ENCODE data around the gene TRAPPC6A. TPM values are rescaled to one million over a fixed set of nuclear protein-coding genes. Genes with fewer than 3 reads are reported as not detected.

Gene TRAPPC6A
- total and polyA plus RNA-seq, 9 of the 15 experiments (the other 6 are each of a cell fraction or from before 2014, with no cell fraction given): 0.82 to 23.6 (median 11.6) TPM

- TF ChIP-seq NFXL1 (CRISPR knock-in tag; IDR thresholded peaks at IDR 0.05) (no peak), ZNF217 (CRISPR knock-in tag; IDR thresholded peaks at IDR 0.05) (no peak), POLR3A (IDR thresholded peaks at IDR 0.05; ENCODE audit: borderline replicate concordance, extremely low read depth, insufficient read depth, insufficient read length) (no peak), SMAD4 (CRISPR knock-in tag; conservative IDR thresholded peaks at IDR 0.05) (no peak), RBFOX2 (IDR thresholded peaks at IDR 0.05; ENCODE audit: low read depth, low read length) (peak; percentile 89), SMAD2 (IDR thresholded peaks at IDR 0.05; ENCODE audit: low read depth, low read length) (no peak), CBFA2T3 (IDR thresholded peaks at IDR 0.05) (no peak), YY1 (IDR thresholded peaks at IDR 0.05; ENCODE audit: borderline replicate concordance in 1 of 3, control insufficient read depth in 1 of 3, extremely low read depth in 1 of 3, insufficient read depth in 3 of 3, insufficient read length in 1 of 3, insufficient replicate concordance in 2 of 3, low read depth in 1 of 3, low read length in 2 of 3) (peak; percentile 42 to 89 (median 85)), ID3 (CRISPR knock-in tag; IDR thresholded peaks at IDR 0.05) (no peak), ID3 (tag; IDR thresholded peaks at IDR 0.05) (no peak), NONO (IDR thresholded peaks at IDR 0.05; ENCODE audit: low read depth in 2 of 2, low read length in 1 of 2) (no peak; a peak in 1 of 4 replicates), SMAD1 (IDR thresholded peaks at IDR 0.05; ENCODE audit: low read depth, low read length, partially characterized antibody) (peak; percentile 36), TSC22D4 (tag; IDR thresholded peaks at IDR 0.05) (no peak), GMEB1 (CRISPR knock-in tag; IDR thresholded peaks at IDR 0.05) (no peak), ZBED1 (IDR thresholded peaks at IDR 0.05) (no peak), ZNF76 (CRISPR knock-in tag; IDR thresholded peaks at IDR 0.05; ENCODE audit: borderline replicate concordance) (no peak), SETDB1 (IDR thresholded peaks at IDR 0.05; ENCODE audit: low read length) (no peak), RFX7 (CRISPR knock-in tag; IDR thresholded peaks at IDR 0.05) (no peak)
- TF ChIP-seq, protein P1, sequence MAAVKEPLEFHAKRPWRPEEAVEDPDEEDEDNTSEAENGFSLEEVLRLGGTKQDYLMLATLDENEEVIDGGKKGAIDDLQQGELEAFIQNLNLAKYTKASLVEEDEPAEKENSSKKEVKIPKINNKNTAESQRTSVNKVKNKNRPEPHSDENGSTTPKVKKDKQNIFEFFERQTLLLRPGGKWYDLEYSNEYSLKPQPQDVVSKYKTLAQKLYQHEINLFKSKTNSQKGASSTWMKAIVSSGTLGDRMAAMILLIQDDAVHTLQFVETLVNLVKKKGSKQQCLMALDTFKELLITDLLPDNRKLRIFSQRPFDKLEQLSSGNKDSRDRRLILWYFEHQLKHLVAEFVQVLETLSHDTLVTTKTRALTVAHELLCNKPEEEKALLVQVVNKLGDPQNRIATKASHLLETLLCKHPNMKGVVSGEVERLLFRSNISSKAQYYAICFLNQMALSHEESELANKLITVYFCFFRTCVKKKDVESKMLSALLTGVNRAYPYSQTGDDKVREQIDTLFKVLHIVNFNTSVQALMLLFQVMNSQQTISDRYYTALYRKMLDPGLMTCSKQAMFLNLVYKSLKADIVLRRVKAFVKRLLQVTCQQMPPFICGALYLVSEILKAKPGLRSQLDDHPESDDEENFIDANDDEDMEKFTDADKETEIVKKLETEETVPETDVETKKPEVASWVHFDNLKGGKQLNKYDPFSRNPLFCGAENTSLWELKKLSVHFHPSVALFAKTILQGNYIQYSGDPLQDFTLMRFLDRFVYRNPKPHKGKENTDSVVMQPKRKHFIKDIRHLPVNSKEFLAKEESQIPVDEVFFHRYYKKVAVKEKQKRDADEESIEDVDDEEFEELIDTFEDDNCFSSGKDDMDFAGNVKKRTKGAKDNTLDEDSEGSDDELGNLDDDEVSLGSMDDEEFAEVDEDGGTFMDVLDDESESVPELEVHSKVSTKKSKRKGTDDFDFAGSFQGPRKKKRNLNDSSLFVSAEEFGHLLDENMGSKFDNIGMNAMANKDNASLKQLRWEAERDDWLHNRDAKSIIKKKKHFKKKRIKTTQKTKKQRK (IDR thresholded peaks at IDR 0.05; ENCODE audit: borderline replicate concordance, low read depth, low read length): no peak
- TF ChIP-seq, protein P2, sequence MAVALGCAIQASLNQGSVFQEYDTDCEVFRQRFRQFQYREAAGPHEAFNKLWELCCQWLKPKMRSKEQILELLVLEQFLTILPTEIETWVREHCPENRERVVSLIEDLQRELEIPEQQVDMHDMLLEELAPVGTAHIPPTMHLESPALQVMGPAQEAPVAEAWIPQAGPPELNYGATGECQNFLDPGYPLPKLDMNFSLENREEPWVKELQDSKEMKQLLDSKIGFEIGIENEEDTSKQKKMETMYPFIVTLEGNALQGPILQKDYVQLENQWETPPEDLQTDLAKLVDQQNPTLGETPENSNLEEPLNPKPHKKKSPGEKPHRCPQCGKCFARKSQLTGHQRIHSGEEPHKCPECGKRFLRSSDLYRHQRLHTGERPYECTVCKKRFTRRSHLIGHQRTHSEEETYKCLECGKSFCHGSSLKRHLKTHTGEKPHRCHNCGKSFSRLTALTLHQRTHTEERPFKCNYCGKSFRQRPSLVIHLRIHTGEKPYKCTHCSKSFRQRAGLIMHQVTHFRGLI (CRISPR knock-in tag; IDR thresholded peaks at IDR 0.05): no peak
Measured at GRCh38 chr19:45177817-45178261, at the start of gene TRAPPC6A (continued).

All from K562 (cell line).